Keratinocyte (primary cell): Measurements from ENCODE around the gene KCNN1.

Experiments used
- EZH2 ChIP-seq: IDR thresholded peaks from one replicate; pipeline ENCODE4 v1.6.1; 2012; ENCODE audit warnings: inconsistent platforms, mild to moderate bottlenecking, low read length, moderate library complexity
- TF ChIP-seq, protein P1 (sequence below), 3 experiments: IDR thresholded peaks in 1 of 3; conservative IDR thresholded peaks in 1 of 3; optimal IDR thresholded peaks in 1 of 3; 2 replicates in 2 of 3; 3 replicates in 1 of 3; pipeline versions ENCODE3 to v1.5.1; 2011; ENCODE audit warnings: low read length in 3 of 3, mild to moderate bottlenecking in 3 of 3, moderate library complexity in 2 of 3, control low read depth in 1 of 3, inconsistent platforms in 1 of 3; ENCODE audit not compliant: insufficient read depth in 2 of 3; ENCODE audit errors: extremely low read depth in 1 of 3

DNA sequence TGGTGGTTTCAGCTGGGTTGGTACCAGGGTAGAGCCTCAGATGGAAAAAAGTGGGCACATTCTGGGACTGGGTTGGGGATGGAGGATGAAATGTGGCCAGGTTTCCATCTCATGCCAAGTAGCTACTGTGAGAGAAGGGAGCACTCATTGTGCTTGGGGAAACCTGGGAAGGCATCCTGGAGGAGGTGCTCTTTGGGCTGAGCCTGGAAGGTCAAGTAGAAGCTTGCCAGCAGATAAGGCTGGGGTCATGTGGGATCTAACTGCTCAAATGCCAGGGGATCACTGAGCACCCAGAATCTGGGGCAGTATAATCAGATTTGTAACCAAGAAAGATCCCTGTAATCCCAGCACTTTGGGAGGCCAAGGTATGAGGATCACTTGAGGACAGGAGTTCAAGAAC lies 9.0 kb upstream of the KCNN1 start:
- TF ChIP-seq, protein P1, sequence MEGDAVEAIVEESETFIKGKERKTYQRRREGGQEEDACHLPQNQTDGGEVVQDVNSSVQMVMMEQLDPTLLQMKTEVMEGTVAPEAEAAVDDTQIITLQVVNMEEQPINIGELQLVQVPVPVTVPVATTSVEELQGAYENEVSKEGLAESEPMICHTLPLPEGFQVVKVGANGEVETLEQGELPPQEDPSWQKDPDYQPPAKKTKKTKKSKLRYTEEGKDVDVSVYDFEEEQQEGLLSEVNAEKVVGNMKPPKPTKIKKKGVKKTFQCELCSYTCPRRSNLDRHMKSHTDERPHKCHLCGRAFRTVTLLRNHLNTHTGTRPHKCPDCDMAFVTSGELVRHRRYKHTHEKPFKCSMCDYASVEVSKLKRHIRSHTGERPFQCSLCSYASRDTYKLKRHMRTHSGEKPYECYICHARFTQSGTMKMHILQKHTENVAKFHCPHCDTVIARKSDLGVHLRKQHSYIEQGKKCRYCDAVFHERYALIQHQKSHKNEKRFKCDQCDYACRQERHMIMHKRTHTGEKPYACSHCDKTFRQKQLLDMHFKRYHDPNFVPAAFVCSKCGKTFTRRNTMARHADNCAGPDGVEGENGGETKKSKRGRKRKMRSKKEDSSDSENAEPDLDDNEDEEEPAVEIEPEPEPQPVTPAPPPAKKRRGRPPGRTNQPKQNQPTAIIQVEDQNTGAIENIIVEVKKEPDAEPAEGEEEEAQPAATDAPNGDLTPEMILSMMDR (optimal IDR thresholded peaks at IDR 0.05 in 1 of 3, IDR thresholded peaks at IDR 0.05 in 1 of 3, conservative IDR thresholded peaks at IDR 0.05 in 1 of 3; ENCODE audit: extremely low read depth in 1 of 3, insufficient read depth in 2 of 3, low read length in 3 of 3) = no peak
- TF ChIP-seq EZH2 = no peak
